Limb (tissue), 2 donors: ENCODE measurements around the gene MBD3.

Source experiments
- DNase-seq, 2 donors: peaks; one replicate each; pipeline ENCODE4 v3.0.0-alpha.2; 2016; ENCODE audit errors: extremely low spot score in 2 of 2

Gene MBD3

DNA sequence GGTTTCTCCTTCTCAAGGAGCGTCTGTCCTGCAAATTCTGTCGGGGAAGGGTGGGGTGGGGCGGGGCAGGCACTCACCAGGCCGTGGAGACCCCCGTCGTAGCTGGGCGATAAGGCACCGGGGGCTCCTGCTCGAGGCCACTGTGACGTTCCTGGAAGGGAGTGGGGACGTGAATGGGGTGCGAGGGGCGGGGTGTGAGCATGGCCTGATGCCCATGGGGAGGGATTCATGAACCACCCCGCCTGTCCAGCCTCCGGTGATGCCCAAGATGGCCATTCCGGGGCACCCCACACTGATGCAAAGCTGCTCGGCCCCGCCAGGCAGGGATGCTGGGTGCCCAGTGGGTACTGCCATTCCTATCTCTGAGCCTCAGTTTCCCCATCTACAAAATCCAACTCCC, 27.0 kb upstream of the MBD3 start:
- no peak for DNase-seq

DNA sequence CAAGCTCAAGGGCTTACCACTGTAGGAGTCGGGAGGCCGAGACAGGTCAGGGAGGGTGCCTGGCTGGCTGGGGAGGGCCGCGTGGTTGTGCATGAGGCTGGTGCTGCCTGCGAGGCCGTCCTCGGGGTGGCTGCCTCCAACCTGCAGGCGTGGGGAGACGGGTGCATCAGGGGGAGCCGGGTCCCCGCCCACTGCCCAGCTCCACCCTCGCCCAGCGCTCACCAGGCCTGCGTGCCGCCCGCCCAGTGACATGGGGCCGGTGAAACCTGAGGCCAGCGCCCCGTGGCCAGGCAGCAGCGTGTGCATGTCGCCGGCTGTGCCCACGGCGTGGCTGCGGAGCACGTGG, 26.4 kb upstream of the MBD3 start:
- DNase-seq: no peak

DNA sequence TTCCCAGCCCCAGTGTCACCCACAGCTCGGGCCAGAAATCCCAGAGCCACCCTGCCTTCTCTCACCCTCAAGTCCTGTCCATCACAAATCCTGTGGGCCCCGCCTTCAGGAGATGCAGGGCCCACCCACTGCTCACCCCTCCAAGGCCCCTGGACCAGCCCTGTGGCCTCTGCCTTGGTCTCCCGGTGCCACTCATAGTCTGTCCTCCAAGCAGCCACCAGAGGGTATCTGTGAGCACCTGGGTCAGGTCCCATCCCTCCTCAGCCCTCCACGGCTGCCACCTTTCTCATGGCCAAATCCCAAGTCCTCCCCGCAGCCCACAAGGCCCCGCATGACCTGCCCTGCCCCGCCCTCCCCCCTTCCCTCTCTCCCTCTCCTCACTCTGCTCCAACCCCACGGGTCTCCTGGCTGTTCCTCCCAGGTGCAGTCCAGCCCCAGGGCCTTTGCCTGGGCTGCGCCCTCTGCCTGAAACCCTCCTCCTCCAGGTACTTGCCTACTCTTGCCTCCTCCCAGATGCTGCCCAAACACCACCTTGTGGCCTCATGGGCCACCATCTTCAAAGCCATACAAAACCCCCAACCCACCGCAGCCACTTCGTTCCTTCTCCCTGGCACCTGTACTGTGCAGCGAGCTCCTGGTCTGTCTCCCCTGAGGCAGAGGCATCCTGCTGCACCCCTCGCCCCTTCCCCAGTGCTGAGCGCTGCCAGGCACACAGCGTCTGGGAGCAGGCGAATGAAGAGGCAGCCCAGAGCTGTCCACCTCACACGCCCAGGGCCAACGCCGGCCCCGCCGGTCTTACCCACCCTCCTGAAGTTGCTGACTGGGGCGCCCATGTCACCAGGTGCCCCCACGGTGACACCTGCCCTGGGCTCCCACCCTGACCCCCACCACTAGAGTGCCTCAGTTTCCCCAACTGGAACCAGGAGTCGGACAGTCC, 25.8 kb upstream of the MBD3 start:
- DNase-seq: no peak

DNA sequence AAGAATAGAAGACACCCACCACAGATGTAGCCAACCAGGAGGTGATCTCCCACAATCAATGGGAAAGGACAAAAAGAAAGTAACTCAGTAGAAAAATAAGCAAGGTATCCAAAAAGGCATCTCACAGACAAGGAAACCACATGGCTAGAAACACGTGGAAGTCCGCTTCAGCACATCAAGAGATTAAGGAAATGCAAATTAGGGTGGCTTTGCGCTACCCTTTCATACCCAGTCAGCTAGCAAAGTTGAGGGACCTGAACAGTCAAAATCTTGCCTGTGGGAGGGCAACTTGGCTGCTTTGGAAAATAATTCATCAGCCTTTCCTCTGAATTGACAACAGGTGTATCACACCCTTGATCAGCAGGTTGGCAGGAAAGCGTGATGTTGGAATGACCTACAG, 24.2 kb upstream of the MBD3 start:
- no peak for DNase-seq

DNA sequence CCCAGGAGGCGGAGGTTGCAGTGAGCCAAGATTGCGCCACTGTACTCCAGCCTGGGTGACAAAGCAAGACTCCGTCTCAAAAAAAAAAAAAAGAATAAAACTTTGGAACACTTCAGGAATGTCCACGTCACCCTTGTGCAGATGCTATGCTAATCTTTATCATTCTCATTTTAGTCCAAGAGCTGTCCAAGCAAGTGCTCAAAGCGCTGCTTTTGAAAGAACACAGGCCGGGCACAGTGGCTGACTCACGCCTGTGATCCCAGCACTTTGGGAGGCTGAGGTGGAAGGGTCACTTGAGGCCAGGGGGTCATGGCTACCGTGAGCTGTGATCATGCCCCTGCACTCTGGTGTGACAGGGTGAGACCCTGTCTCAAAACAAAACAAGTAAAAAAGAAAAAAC, 23.7 kb upstream of the MBD3 start:
- DNase-seq: no peak

DNA sequence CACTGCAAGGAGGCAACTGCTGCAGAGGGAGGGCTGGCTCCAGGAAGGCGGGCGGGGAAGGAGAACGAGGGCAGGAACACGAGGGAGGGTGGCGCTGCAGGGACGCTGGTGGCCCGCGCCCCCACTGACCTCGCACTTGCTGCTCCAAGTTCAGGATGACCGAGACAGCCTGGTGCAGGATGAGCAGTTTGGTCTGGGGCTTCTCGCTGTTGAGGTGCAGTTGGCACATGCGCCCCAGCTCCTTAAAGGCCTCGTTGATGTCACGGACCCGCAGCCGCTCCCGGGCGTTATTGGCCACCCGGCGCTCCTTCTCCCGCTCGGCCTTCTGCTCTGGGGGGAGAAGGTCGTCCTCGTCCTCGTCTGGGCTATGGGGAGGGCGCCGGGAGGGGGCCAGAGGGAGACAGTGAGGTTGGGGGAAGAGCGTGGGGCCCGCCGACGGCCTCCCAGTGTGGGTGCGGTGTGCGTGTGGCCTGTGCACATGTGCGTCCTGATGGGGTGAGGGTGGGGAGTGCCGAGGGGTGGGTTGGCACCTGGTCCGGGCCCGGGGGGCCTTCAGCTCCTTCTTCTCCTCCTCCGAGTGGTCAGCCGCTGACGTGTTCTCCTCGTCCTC, 22.6 kb upstream of the MBD3 start:
- DNase-seq: no peak

DNA sequence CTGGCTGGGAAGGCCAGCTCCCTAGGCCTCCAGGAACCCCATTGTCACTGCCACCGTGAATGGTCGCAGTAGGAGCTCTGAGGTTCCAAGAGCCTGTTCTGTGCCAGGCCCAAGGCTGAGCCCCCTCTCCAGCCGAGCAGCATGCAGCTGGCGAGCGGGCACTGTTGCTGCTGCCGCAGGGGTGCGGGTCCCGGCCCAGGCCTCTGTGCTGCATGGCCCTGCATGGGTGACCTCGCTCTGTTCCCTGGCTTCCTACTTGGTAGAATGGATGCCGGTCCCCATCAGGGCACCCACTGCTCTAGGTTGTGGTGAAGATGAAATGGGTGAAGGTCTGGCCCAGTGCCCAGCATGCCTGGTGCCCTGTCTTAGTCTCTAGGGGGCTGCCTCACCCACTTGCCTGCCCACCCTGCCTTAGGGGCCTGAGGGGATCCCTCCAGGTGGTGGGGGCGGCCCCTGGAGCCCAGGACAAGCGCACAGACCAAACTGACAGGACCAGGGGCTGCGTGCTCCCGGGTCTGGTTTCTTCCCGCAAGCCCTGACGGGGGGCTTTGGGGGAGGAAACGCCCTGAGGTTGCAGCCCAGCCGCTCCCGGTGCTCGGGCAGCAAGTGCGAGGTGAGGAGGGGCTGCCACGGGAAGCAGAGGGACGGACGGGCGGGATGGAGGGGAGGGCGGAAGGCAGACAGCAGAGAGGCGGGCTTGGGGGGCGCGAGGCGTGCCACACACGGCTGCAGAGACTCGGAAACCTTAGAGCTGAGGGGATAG, 21.3 kb upstream of the MBD3 start:
- no peak for DNase-seq

DNA sequence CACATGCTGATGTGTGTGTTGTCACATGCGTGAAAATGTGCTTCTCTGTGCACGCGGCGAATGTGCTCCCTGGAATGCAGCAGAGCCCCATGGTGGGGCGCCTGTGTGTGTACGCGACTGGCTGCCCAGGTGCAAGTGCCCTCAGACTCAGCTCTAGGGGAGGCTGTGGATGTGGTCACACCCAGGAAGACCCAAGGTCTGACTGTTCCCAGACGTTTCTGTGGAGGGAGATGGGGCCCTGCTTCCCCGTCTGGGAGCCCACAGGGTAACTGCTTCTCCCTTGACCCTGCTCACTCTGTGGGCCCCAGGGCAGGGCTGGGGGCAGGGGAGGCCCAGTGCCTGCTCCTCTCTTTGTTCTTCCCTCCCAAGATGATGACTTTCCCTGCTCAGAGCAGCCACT, 20.5 kb upstream of the MBD3 start:
- no peak for DNase-seq

DNA sequence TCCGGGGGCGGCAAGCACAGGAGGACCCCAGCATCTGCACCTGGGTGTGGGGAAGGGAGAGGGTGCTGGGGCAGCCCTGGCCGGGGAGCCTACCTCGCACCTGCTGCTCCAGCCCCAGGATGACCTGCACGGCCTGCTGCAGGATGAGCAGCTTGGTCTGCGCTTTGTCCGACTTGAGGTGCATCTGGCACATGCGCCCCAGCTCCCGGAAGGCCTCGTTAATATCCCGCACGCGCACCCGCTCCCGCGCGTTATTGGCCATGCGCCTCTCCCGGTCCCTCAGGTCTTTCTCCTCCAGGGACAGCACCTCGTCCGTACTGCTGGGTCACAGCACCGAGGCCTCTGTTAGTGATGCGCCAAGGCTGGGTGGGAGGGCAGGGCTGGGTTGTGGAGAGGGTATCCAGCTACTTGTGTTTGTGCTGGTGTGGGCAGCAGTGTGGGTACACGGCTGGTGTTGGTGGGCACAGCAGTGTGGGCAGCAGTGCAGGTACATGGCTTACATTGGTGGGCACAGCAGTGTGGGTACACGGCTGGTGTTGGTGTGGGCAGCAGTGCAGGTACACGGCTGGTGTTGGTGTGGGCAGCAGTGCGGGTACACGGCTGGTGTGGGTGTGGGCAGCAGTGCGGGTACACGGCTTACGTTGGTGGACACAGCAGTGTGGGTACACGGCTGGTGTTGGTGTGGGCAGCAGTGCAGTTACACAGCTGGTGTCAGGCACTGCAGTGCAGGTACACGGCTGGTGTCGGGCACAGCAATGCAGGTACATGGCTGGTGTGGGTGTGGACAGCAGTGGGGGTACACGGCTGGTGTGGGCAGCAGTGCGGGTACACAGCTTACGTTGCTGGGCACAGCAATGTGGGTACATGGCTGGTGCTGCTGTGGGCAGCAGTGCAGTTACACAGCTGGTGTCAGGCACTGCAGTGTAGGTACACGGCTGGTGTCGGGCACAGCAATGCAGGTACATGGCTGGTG, 19.7 kb upstream of the MBD3 start:
- no peak for DNase-seq

DNA sequence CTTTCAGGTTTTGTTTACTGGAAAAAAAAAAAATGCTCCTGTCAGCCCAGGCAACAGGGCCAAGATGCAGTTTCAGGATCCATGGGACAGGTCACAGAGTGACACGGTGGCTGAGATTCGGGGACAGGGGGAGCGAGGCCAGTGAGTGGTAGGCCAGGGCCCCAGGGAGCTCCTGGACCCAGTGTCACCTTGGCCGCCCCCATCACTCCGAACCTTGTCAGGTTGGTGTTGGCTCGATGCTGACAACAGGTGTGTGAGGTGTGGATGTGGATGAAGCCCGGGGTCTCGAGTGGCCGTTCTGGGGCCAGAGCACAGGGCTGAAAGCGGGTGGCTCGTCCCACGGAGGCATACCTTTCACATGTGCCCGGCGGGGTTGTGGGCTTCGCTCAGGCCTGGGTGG, 18.7 kb upstream of the MBD3 start:
- DNase-seq: no peak

DNA sequence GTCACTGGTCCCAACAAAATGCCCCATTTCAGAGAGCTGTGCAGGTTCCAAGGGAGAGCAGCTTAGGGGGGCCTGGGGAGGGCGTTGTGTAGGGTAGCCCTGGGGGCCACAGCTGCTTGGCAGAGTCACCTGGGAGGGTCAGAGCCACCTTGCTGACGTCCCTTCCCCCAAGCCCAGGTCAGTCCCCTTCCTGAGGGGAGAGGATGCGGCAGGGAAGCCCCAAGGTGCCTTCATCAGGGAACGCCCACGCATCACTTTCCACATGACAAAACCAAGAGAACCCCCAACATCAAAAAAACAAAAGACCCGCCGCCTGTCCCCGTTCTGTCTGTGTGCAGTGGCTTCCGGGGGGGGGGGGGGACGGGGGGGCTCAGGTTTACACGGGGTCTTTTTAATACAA, 17.9 kb upstream of the MBD3 start:
- DNase-seq: no peak

DNA sequence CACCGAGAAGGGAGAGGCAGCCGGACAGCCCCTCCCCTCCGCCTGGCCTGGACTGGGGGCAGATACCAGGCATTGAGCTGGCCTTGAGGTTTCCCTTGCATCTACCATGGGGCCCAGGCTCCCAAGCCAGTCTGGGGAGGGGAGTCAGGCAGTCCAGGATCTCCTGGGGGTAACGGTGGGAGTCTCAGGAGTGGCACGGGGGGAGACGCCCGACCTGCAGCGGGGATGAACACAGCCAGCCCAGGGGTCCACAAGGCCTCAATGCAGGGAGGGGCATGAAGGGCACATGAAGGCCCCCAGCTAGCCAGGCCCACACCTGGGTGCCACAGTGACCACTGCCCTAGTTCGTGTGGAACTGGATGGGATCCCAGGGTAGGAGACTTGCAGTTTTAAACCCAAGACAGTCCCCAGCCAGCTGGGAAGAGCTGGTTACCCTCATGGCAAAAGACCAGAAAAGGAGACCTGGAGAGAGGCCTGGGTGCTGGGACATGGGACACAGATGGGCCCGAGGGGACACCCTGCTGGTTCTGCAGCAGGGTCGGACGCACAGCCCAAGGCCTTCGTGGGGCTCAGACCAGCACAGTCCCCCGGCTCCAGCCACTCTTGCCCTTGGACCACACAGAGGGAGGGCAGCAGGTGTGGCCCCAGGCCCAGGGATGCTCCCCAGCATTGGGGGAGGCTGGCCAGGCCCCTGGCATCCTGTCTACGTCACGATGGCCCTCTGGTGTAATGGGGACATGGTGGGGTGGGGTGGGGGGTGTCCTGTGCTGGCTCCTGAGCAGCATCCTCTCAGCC, 17.2 kb upstream of the MBD3 start:
- no peak for DNase-seq

DNA sequence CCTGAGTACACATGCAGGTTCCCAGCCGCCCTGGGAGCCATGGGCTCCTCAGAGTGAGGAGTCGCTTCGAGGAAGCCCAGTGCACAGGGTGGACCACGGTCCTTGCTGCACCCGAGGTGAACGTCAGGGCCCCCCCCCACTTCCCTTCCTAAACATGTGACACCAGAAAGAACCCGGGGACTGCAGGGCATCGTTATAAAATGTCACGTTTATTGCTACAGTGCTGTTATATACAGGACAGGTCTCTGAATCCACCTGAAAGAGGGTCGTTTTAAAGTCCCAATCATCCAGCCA, 16.4 kb upstream of the MBD3 start:
- no peak for DNase-seq

DNA sequence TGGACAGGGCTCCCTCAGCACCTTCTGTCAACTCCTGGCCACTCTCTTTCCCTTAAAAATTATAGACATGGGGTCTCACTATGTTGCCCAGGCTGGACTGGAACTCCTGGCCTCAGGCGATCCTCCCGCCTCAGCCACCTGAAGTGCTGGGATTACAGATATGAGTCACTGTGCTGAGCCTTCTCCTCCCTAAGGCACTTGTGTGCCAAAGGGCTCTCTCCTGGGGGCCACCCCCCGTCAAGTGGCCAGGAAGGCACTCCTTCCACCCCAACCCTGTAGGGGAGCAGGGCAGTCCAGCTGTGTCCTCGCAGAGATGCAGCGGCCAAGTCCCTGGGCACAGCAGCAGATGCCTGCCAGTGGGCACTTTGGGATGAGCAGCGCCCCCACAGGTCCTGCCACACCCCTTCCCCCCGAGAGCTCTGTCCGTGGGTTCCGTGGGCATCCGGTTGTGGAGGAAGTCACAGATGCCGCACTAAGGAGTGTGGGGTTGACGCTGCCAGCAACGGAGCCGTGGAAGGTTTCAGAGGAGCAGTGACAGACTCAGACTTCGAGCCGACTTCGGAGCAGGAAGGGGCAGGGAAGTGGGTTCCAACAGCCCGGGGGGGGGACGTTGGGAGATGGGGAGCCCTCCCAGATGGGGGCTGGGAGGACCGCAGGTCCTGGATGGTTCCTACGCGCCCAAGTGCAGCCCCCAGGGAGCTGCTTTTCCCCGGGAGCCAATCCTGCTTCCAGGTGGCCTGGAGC, 15.9 kb upstream of the MBD3 start:
- DNase-seq: no peak

DNA sequence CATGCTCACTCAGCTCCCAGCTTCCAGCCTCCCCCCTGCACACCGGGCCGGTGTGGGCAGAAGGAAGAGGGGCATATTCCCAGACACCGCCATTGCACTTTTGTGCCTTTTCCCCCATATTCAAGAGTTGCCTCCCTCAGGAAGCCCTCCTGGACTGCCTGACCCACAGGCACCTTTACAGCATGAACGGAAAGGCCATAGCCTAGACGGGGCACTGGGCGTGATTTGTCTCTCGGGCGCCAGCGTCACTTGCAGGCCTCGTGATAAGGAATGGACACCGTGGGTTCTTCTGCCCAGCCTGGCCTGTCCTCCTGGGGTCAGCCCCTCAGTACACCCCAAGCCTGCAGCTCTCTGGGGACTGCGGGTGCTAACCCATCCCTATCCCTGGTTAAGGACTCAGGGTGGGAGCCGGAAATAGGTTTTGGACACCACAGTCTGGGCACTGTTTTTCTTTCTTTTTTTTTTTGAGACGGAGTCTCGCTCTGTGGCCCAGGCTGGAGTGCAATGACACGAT, 13.5 kb upstream of the MBD3 start:
- DNase-seq: no peak

DNA sequence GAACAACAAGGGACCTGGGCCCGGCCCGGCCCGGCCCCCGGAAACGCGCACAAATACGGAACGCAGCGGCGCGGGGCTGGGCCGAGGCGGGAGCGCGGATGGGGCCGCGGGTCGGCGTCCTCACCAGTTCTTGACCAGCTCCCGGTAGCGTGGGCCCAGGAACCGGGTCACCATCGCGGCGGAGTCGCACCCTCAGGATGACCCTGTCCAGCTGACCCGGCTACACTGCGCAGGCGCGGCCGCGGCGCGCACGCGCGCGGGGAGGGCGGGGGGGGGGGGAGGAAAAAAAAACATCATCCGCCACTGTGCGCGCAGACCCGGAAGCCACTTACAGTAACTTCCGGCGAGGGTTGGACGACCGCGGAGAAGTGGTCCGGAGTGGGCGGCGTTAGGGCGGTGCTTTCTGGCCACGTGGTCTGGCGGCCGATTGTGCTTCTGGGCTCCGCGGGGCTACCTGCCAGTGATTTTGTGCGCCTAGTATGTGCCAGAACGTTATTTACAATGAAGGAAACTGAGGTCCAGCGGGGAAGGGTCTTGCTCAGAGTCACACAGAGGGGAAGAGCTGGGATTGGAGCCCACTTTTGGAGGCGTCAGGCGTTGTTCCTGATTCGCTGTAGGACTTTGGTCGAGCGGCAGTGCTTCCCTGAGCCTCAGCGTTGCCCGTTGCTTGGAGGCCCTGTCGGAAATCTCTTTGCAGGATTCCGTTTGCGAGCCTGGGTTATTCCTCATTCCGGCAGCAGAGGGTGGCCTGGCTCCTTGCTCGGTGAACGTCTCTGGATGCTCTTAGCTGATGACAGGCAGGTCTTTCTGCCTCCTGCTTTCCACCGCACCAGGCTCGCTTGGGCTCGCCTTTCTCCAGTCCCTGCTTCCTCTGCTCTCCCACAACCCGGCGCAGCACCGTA, 12.8 kb upstream of the MBD3 start, which contains the start of gene UQCR11:
TSS of gene UQCR11 (minus strand) at position 227 of the 902 bp plus-strand sequence. CDS start at position 174, 53 bp downstream.
- peak; percentile 96 for DNase-seq

DNA sequence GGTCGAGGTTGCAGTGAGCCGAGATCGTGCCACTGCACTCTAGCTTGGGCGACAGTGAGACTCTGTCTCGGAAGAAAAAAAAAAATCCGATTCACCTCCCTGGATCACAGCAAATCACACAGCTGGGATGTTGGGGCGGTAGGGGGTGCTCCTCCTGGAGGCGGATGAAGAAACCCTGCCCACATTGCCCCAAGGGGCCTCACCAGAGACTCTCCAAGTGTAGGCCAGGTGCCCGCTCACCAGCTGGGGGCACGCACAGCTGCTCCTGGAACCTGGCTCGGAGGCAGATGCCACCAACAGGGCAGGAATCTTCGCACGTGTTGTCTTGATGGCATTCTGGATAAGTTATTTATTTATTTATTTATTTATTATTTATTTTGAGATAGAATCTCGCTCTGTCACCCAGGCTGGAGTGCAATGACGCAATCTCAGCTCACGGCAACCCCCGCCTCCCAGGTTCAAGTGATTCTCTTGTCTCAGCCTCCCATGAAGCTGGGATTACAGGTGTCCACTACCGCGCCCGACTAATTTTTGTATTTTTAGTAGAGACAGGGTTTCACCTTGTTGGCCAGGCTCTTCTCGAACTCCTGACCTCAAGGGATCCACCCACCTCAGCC, 9.5 kb upstream of the MBD3 start:
- no peak for DNase-seq

DNA sequence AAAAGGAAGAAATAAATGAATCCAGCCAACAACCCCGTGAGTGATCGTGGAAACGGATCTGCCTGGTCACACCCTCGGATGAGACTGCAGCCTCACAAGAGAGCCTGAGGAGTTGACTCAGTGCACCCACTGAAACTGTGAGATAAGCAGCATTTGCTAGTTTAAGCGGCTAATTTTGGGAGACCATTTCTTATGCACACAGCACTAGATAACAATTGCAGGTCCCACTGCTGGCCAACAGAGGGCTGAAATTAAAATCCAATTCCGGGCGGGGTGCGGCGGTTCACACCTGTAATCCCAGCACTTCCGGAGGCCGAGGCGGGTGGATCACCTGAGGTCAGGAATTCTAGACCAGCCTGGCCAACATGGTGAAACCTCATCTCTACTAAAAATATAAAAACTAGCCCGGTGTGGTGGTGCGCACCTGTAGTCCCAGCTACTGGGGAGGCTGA, 9.0 kb upstream of the MBD3 start:
- DNase-seq: no peak
